ENCODE data around the gene MCF2L. TPM values are rescaled to one million over a fixed set of nuclear protein-coding genes. Genes with fewer than 3 reads are reported as not detected.

MCF2L gene
- total RNA-seq, 2 experiments from 2014 or later: 13.0 to 13.5 TPM

DNA sequence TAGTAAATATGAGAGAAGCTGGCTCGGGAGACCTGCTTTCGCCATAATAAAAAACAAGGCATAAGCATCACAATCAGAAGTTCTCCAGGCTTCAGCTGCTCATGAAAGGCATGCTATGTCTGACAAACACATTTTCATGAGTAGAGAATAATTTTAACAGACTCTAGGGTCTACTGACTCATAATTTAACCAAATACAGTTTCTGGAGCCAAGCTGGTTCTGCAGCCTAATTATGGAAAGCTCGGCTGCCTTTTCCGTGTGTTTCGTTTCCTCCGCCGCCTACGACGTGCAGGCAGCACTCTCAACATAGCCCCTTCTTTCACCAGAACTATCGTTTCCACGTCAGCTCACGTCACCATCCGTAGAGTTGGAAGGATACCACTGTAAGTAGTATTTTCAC is 5.7 kb downstream of the MCF2L start:
- H3K9me3 ChIP-seq (ENCODE audit: control insufficient read depth in 1 of 2, insufficient read depth in 1 of 2, low read length in 2 of 2): no peaks in the 10 kb centered on the region
- Mint-ChIP-seq H3K4me1 (ENCODE audit: low read depth) (peaks cover 16% of the 10 kb centered on the region), H3K9me3 (no peaks in the 10 kb centered on the region), H3K36me3 (ENCODE audit: low read depth) (no peaks in the 10 kb centered on the region), H3K4me3 (no peak overlapping the region), H3K27me3 (no peaks in the 10 kb centered on the region), H3K27ac (no peak overlapping the region)
- H3K4me3 ChIP-seq (ENCODE audit: low read length): no peak overlapping the region
- no peak overlapping the region for H3K27ac ChIP-seq (ENCODE audit: low read depth in 1 of 2, low read length in 2 of 2)
- H3K36me3 ChIP-seq (ENCODE audit: insufficient read depth, low read length): peaks cover 2% of the 10 kb centered on the region
- TF ChIP-seq, protein P1, sequence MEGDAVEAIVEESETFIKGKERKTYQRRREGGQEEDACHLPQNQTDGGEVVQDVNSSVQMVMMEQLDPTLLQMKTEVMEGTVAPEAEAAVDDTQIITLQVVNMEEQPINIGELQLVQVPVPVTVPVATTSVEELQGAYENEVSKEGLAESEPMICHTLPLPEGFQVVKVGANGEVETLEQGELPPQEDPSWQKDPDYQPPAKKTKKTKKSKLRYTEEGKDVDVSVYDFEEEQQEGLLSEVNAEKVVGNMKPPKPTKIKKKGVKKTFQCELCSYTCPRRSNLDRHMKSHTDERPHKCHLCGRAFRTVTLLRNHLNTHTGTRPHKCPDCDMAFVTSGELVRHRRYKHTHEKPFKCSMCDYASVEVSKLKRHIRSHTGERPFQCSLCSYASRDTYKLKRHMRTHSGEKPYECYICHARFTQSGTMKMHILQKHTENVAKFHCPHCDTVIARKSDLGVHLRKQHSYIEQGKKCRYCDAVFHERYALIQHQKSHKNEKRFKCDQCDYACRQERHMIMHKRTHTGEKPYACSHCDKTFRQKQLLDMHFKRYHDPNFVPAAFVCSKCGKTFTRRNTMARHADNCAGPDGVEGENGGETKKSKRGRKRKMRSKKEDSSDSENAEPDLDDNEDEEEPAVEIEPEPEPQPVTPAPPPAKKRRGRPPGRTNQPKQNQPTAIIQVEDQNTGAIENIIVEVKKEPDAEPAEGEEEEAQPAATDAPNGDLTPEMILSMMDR (IDR thresholded peaks at IDR 0.05): no peak
- DNase-seq (no peak), ATAC-seq (ENCODE audit: poor library complexity) (no peak)
- intact Hi-C loops (cut with DNase I, micrococcal nuclease): no loop called here
- POLR2A ChIA-PET: no interaction called here
- CTCF ChIA-PET: no interaction called here
- H3K4me1 ChIP-seq (ENCODE audit: insufficient read depth, low read length): peaks cover 19% of the 10 kb centered on the region
- no peaks in the 10 kb centered on the region for H3K27me3 ChIP-seq (ENCODE audit: control insufficient read depth in 1 of 2, insufficient read depth in 2 of 2, low read length in 2 of 2)

DNA sequence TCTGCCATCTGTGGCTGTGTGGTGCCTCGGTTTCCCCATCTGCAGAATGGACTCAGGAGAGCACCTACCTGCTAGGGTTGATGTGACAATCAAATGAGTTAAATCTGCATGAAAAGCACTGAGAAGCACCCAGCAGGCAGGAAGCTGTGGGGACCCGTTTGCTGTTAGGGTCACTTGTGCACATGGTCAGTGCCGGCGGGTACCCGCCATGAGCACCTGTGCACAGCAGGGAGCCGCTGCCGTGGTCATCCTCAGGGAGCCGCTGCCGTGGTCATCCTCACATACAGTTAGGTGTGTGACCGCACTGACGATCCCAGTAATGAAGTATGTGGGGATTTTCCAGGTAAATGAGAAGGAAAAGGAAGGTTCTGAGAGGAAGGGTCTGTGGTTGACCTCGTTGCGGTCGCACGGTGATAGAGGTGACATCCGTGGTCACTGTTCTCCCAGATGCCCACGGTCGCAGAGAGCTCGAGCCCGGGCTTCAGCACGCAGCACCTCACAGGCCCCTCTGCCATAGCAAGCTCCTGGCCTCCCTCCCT is 6.5 kb downstream of the MCF2L start:
- Histone ChIP-seq H3K9me3 (ENCODE audit: control insufficient read depth in 1 of 2, insufficient read depth in 1 of 2, low read length in 2 of 2) (no peaks in the 10 kb centered on the region), H3K27ac (ENCODE audit: low read depth in 1 of 2, low read length in 2 of 2) (no peak overlapping the region), H3K36me3 (ENCODE audit: insufficient read depth, low read length) (peaks cover 2% of the 10 kb centered on the region), H3K4me1 (ENCODE audit: insufficient read depth, low read length) (peaks cover 11% of the 10 kb centered on the region), H3K4me3 (ENCODE audit: low read length) (no peak overlapping the region), H3K27me3 (ENCODE audit: control insufficient read depth in 1 of 2, insufficient read depth in 2 of 2, low read length in 2 of 2) (no peaks in the 10 kb centered on the region)
- DNase-seq (no peak), ATAC-seq (ENCODE audit: poor library complexity) (no peak)
- H3K27me3 Mint-ChIP-seq: no peaks in the 10 kb centered on the region
- ChIA-PET CTCF (no interaction called here), POLR2A (no interaction called here)
- H3K9me3 Mint-ChIP-seq: no peaks in the 10 kb centered on the region
- TF ChIP-seq, protein P1 (IDR thresholded peaks at IDR 0.05): no peak
- H3K27ac Mint-ChIP-seq: no peak overlapping the region
- H3K36me3 Mint-ChIP-seq (ENCODE audit: low read depth): no peaks in the 10 kb centered on the region
- H3K4me1 Mint-ChIP-seq (ENCODE audit: low read depth): peaks cover 9% of the 10 kb centered on the region
- H3K4me3 Mint-ChIP-seq: no peak overlapping the region
- intact Hi-C loops (cut with DNase I, micrococcal nuclease): no loop called here

DNA sequence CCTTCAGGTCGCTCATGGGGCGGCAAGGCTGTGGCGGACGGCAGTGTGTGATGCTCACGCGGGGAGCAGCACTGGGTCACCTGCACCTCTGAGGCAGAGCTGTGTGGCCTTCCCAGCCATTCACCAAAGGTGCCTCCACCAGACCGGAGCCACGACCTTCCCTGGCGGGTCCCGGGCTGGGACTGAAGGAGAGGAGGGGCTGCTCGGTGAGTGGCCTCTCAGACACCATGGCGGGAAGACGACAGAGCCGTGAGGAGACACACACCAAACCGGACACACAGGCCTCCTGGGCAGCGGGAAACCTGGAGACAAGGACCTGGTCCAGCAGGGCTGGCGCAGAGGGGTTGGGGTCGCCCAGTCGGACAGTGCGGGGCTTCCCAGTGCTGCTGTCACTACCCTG is 7.5 kb downstream of the MCF2L start:
- H3K4me1 Mint-ChIP-seq (ENCODE audit: low read depth): peaks cover 8% of the 10 kb centered on the region

More for the DNA sequence above, 7.5 kb downstream of the MCF2L start:
- H3K27ac ChIP-seq (ENCODE audit: low read depth in 1 of 2, low read length in 2 of 2): no peak overlapping the region
- Mint-ChIP-seq H3K9me3 (no peaks in the 10 kb centered on the region), H3K4me3 (no peak overlapping the region), H3K36me3 (ENCODE audit: low read depth) (no peaks in the 10 kb centered on the region), H3K27me3 (no peaks in the 10 kb centered on the region), H3K27ac (no peak overlapping the region)
- DNase-seq (no peak), ATAC-seq (ENCODE audit: poor library complexity) (no peak)
- intact Hi-C loops (cut with DNase I, micrococcal nuclease): no loop called here
- no peaks in the 10 kb centered on the region for H3K27me3 ChIP-seq (ENCODE audit: control insufficient read depth in 1 of 2, insufficient read depth in 2 of 2, low read length in 2 of 2)
- H3K4me3 ChIP-seq (ENCODE audit: low read length): no peak overlapping the region
- H3K36me3 ChIP-seq (ENCODE audit: insufficient read depth, low read length): peaks cover 2% of the 10 kb centered on the region
- H3K9me3 ChIP-seq (ENCODE audit: control insufficient read depth in 1 of 2, insufficient read depth in 1 of 2, low read length in 2 of 2): no peaks in the 10 kb centered on the region
- CTCF ChIA-PET: no interaction called here
- TF ChIP-seq, protein P1 (IDR thresholded peaks at IDR 0.05): no peak
- peaks cover under 1% of the 10 kb centered on the region for H3K4me1 ChIP-seq (ENCODE audit: insufficient read depth, low read length)
- POLR2A ChIA-PET: no interaction called here

Data from CD4-positive, alpha-beta T cell (primary cell).